ENCODE results near the gene SLF2. TPM values are rescaled to one million over a fixed set of nuclear protein-coding genes. Genes with fewer than 3 reads are reported as not detected.
A peak's percentile ranks its signal among the peaks of the same experiment; 100 is the strongest.

SLF2 gene
- total and polyA plus RNA-seq, 2 of the 13 experiments (the other 11 are each of a cell fraction or from before 2014, with no cell fraction given), result 12.2 to 48.1 TPM

DNA sequence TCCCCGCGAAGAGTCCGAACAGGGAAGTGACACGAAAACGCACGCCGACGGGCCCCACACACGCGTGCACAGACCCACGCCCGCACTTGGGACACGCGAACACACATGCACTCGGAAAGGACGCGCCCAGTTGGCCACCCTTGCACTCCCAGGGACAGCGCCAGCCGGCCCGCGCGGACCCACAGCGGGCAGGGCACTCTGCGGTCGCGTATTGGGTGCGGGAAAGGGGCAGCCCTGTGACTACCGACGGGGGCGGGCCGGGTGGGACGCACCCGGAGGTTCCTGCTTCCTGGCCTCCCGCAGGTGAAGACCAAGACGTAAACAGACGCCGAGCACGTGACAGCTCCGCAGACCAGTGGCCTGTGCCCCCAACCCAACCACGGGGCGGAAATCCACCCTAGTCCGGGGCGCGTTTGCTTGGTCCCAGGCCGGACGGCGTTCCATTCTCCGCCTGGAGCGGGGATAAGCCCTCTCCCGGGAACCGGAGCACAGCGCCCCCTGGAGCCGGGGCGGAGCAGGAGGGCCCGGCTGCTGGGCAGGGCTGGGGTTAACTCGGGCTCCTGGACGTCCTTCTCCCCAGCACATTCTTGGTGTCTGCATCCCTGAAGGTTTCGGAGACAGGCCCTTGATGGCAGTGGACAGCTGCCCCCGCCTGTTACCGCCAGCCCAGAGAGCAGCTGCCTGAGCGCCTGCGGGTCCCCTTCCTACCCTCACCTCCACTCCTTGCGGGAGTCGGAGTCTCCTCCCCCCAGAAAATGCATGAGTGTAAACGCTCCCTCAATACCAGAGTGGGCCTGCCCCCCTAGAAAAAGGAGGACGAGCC is 84.8 kb downstream of the SLF2 start (continued):
- TF ChIP-seq ZNF235 (CRISPR knock-in tag; IDR thresholded peaks at IDR 0.05; ENCODE audit: borderline replicate concordance), result no peak
- TF ChIP-seq, protein P1, sequence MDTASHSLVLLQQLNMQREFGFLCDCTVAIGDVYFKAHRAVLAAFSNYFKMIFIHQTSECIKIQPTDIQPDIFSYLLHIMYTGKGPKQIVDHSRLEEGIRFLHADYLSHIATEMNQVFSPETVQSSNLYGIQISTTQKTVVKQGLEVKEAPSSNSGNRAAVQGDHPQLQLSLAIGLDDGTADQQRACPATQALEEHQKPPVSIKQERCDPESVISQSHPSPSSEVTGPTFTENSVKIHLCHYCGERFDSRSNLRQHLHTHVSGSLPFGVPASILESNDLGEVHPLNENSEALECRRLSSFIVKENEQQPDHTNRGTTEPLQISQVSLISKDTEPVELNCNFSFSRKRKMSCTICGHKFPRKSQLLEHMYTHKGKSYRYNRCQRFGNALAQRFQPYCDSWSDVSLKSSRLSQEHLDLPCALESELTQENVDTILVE (CRISPR knock-in tag; IDR thresholded peaks at IDR 0.05), result 0 out of 2 replicates have a peak, but pooled peaks have one; percentile 52
- no peak for TF ChIP-seq FOXP1 (IDR thresholded peaks at IDR 0.05)
- TF ChIP-seq FOXP1 (CRISPR knock-in tag; IDR thresholded peaks at IDR 0.05), result peak; percentile 31; the same call in 1 of the 2 replicates
- TF ChIP-seq ZSCAN21 (CRISPR knock-in tag; IDR thresholded peaks at IDR 0.05; ENCODE audit: borderline replicate concordance), result no peak
- TF ChIP-seq, protein P2, sequence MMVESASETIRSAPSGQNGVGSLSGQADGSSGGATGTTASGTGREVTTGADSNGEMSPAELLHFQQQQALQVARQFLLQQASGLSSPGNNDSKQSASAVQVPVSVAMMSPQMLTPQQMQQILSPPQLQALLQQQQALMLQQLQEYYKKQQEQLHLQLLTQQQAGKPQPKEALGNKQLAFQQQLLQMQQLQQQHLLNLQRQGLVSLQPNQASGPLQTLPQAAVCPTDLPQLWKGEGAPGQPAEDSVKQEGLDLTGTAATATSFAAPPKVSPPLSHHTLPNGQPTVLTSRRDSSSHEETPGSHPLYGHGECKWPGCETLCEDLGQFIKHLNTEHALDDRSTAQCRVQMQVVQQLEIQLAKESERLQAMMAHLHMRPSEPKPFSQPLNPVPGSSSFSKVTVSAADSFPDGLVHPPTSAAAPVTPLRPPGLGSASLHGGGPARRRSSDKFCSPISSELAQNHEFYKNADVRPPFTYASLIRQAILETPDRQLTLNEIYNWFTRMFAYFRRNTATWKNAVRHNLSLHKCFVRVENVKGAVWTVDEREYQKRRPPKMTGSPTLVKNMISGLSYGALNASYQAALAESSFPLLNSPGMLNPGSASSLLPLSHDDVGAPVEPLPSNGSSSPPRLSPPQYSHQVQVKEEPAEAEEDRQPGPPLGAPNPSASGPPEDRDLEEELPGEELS (CRISPR knock-in tag; IDR thresholded peaks at IDR 0.05), result 0 out of 2 replicates have a peak, but pooled peaks have one; percentile 15
- TF ChIP-seq SIN3B (IDR thresholded peaks at IDR 0.05; ENCODE audit: low read length), result peak; percentile 35; the same call in 1 of the 2 replicates
- TF ChIP-seq STAG1 (CRISPR knock-in tag; IDR thresholded peaks at IDR 0.05), result peak; percentile 21; the same call in 1 of the 2 replicates
- no peak for TF ChIP-seq ZNF224 (CRISPR knock-in tag; IDR thresholded peaks at IDR 0.05)
- TF ChIP-seq RFXAP (CRISPR knock-in tag; IDR thresholded peaks at IDR 0.05; ENCODE audit: borderline replicate concordance), result 0 out of 2 replicates have a peak, but pooled peaks have one; percentile 24
- TF ChIP-seq MBD4 (IDR thresholded peaks at IDR 0.05; ENCODE audit: borderline replicate concordance, low read length), result no peak
- peak; percentile 40; the same call in 1 of the 2 replicates for TF ChIP-seq TBX2 (CRISPR knock-in tag; IDR thresholded peaks at IDR 0.05; ENCODE audit: borderline replicate concordance)
- TF ChIP-seq, protein P3, sequence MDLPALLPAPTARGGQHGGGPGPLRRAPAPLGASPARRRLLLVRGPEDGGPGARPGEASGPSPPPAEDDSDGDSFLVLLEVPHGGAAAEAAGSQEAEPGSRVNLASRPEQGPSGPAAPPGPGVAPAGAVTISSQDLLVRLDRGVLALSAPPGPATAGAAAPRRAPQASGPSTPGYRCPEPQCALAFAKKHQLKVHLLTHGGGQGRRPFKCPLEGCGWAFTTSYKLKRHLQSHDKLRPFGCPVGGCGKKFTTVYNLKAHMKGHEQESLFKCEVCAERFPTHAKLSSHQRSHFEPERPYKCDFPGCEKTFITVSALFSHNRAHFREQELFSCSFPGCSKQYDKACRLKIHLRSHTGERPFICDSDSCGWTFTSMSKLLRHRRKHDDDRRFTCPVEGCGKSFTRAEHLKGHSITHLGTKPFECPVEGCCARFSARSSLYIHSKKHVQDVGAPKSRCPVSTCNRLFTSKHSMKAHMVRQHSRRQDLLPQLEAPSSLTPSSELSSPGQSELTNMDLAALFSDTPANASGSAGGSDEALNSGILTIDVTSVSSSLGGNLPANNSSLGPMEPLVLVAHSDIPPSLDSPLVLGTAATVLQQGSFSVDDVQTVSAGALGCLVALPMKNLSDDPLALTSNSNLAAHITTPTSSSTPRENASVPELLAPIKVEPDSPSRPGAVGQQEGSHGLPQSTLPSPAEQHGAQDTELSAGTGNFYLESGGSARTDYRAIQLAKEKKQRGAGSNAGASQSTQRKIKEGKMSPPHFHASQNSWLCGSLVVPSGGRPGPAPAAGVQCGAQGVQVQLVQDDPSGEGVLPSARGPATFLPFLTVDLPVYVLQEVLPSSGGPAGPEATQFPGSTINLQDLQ (CRISPR knock-in tag; IDR thresholded peaks at IDR 0.05), result 0 out of 2 replicates have a peak, but pooled peaks have one; percentile 65
- peak; percentile 24 for TF ChIP-seq PTBP1 (IDR thresholded peaks at IDR 0.05; ENCODE audit: low read depth, low read length, poor library complexity, severe bottlenecking)
- peak; percentile 80; the same call in 1 of the 2 replicates for TF ChIP-seq ZNF546 (CRISPR knock-in tag; conservative IDR thresholded peaks at IDR 0.05)
- TF ChIP-seq, protein P4, sequence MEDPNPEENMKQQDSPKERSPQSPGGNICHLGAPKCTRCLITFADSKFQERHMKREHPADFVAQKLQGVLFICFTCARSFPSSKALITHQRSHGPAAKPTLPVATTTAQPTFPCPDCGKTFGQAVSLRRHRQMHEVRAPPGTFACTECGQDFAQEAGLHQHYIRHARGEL (CRISPR knock-in tag; IDR thresholded peaks at IDR 0.05), result no peak
- TF ChIP-seq ZBTB38 (CRISPR knock-in tag; IDR thresholded peaks at IDR 0.05), result no peak
- peak; percentile 39; the same call in 1 of the 2 replicates for TF ChIP-seq HNF4A (CRISPR knock-in tag; IDR thresholded peaks at IDR 0.05)
- TF ChIP-seq ZNF24 (IDR thresholded peaks at IDR 0.05), result no peak
- TF ChIP-seq, protein P5, sequence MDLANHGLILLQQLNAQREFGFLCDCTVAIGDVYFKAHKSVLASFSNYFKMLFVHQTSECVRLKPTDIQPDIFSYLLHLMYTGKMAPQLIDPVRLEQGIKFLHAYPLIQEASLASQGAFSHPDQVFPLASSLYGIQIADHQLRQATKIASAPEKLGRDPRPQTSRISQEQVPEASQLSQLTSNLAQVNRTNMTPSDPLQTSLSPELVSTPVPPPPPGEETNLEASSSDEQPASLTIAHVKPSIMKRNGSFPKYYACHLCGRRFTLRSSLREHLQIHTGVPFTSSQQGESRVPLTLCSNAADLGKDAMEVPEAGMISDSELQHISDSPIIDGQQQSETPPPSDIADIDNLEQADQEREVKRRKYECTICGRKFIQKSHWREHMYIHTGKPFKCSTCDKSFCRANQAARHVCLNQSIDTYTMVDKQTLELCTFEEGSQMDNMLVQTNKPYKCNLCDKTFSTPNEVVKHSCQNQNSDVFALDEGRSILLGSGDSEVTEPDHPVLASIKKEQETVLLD (CRISPR knock-in tag; IDR thresholded peaks at IDR 0.05; ENCODE audit: low read depth), result peak; percentile 67; the same call in 1 of the 2 replicates
- TF ChIP-seq PLRG1 (conservative IDR thresholded peaks at IDR 0.05), result no peak
- TF ChIP-seq HOXA3 (CRISPR knock-in tag; IDR thresholded peaks at IDR 0.05), result peak; percentile 73
- peak; percentile 15; the same call in 1 of the 2 replicates for TF ChIP-seq PITX1 (CRISPR knock-in tag; IDR thresholded peaks at IDR 0.05)

Measured in HepG2 (cell line).